Thyroid gland (tissue), 4 donors: ENCODE measurements around the gene PARVB. TPM values are rescaled to one million over a fixed set of nuclear protein-coding genes. Genes with fewer than 3 reads are reported as not detected.

Experiments used
- DNase-seq, 2 donors: peaks; one replicate each; pipeline ENCODE4 v3.0.0-alpha.2; 2019
- H3K27ac ChIP-seq, 3 donors: fragments of 200-600 bp; sonication (generic); 1 replicate in 2 of 3; 2 replicates in 1 of 3; pipeline ENCODE4 v1.5.1; 2016 to 2019; ENCODE audit warnings: mild to moderate bottlenecking in 1 of 3, moderate library complexity in 1 of 3
- H3K27me3 ChIP-seq: fragments of 200-600 bp; sonication (generic); one replicate; pipeline ENCODE4 v1.5.1; 2019
- H3K36me3 ChIP-seq, 2 donors: fragments of 200-600 bp; sonication (generic); one replicate each; pipeline ENCODE4 v1.5.1; 2016 to 2019
- H3K4me1 ChIP-seq, 2 donors: fragments of 200-600 bp; sonication (generic); one replicate each; pipeline ENCODE4 v1.5.1; 2017 to 2019
- H3K4me3 ChIP-seq, 3 donors: fragments of 200-600 bp; sonication (generic); replicated peaks in 1 of 3; 1 replicate in 2 of 3; 2 replicates in 1 of 3; pipeline ENCODE4 v1.5.1; 2016; ENCODE audit warnings: mild to moderate bottlenecking in 1 of 3
- H3K9me3 ChIP-seq: fragments of 200-600 bp; sonication (generic); one replicate; pipeline ENCODE4 v1.5.1; 2017
- CTCF ChIP-seq, 6 experiments: fragments of 200-600 bp in 3 of 6; fragments of 450-650 bp in 3 of 6; sonication (generic) in 3 of 6; IDR thresholded peaks; one replicate each; pipeline ENCODE4 v1.5.1; 2016 to 2019; ENCODE audit warnings: antibody characterized with exemption in 6 of 6, mild to moderate bottlenecking in 2 of 6, inconsistent platforms in 1 of 6, moderate library complexity in 1 of 6
- POLR2A ChIP-seq, 2 donors: fragments of 450-650 bp; IDR thresholded peaks; one replicate each; pipeline ENCODE4 v1.6.1; 2017; ENCODE audit warnings: antibody characterized with exemption in 2 of 2, mild to moderate bottlenecking in 2 of 2, moderate library complexity in 1 of 2
- WGBS, 2 donors: methylation state at CpG; one replicate each; pipeline ENCODE4 v1.1.5; 2017; 5-methylcytosine and 5-hydroxymethylcytosine counted together
- intact Hi-C: fragments of 100-400 bp; cut with DNase I; formaldehyde crosslinking; loops from one replicate; pipeline ENCODE4 v1.15.1; 2023
- total RNA-seq, 4 donors: library from RNA; depleted of rRNA; stranded (reverse); fragments of >200 nt; gene quantifications; one replicate each; pipeline ENCODE4 v1.2.3, GENCODE V29; 2016

The PARVB gene
- total RNA-seq, 4 donors from 2014 or later, result 6.7 to 34.9 (median 11.0) TPM

GRCh38 chr22:44159221-44159620 lies 135.1 kb downstream of the PARVB start:
- Histone ChIP-seq H3K9me3 (no peaks in the 10 kb centered on the region), H3K36me3 (no peaks in the 10 kb centered on the region), H3K4me1 (peaks cover 21 to 27% of the 10 kb centered on the region in 2 donors), H3K27me3 (no peaks in the 10 kb centered on the region), H3K4me3 (no peak overlapping the region), H3K27ac (no peak overlapping the region)
- TF ChIP-seq POLR2A (IDR thresholded peaks at IDR 0.05) (no peak), CTCF (IDR thresholded peaks at IDR 0.05) (no peak)
- DNase-seq, result no peak
- 85 to 90% methylated on average over 5 to 7 of the region's 7 CpGs for WGBS, 2 donors
- intact Hi-C loops, result no loop called here

GRCh38 chr22:44159811-44160210 lies 135.7 kb downstream of the PARVB start:
- H3K36me3 ChIP-seq, result no peaks in the 10 kb centered on the region
- H3K27ac ChIP-seq, result no peak overlapping the region
- no peaks in the 10 kb centered on the region for H3K9me3 ChIP-seq
- TF ChIP-seq POLR2A (IDR thresholded peaks at IDR 0.05) (no peak), CTCF (IDR thresholded peaks at IDR 0.05) (no peak)
- intact Hi-C loops, result no loop called here
- WGBS, 2 donors, result 88 to 92% methylated on average over 7 of the region's 7 CpGs
- DNase-seq, result no peak
- no peaks in the 10 kb centered on the region for H3K27me3 ChIP-seq
- H3K4me1 ChIP-seq, result peaks cover 22 to 33% of the 10 kb centered on the region in 2 donors
- H3K4me3 ChIP-seq, result no peak overlapping the region

- Histone ChIP-seq H3K36me3 (no peaks in the 10 kb centered on the region), H3K27ac (no peak overlapping the region), H3K27me3 (no peaks in the 10 kb centered on the region), H3K4me1 (peaks cover 22 to 35% of the 10 kb centered on the region in 2 donors), H3K4me3 (no peak overlapping the region), H3K9me3 (no peaks in the 10 kb centered on the region)
- no peak for DNase-seq
- TF ChIP-seq POLR2A (IDR thresholded peaks at IDR 0.05) (no peak), CTCF (IDR thresholded peaks at IDR 0.05) (no peak)
- intact Hi-C loops, result no loop called here
- 79 to 86% methylated on average over 5 of the region's 5 CpGs for WGBS, 2 donors
These were observed 136.3 kb downstream of the PARVB start for GRCh38 chr22:44160421-44160820.

- peaks cover 22 to 35% of the 10 kb centered on the region in 2 donors for H3K4me1 ChIP-seq
- no peaks in the 10 kb centered on the region for H3K27me3 ChIP-seq
- H3K4me3 ChIP-seq, result no peak overlapping the region
- H3K9me3 ChIP-seq, result no peaks in the 10 kb centered on the region
- H3K27ac ChIP-seq, result no peak overlapping the region
- no peak for DNase-seq
- TF ChIP-seq CTCF (IDR thresholded peaks at IDR 0.05) (no peak), POLR2A (IDR thresholded peaks at IDR 0.05) (no peak)
- intact Hi-C loops, result no loop called here
- WGBS, 2 donors, result 96 to 98% methylated on average over 11 of the region's 11 CpGs
- no peaks in the 10 kb centered on the region for H3K36me3 ChIP-seq
These were observed 137.6 kb downstream of the PARVB start for GRCh38 chr22:44161673-44162072.

GRCh38 chr22:44162960-44163359 lies 138.9 kb downstream of the PARVB start:
- no peaks in the 10 kb centered on the region for H3K36me3 ChIP-seq
- DNase-seq, result no peak
- H3K9me3 ChIP-seq, result no peaks in the 10 kb centered on the region
- intact Hi-C loops, result no loop called here
- peaks cover 21 to 34% of the 10 kb centered on the region in 2 donors for H3K4me1 ChIP-seq
- TF ChIP-seq POLR2A (IDR thresholded peaks at IDR 0.05), result no peak
- TF ChIP-seq CTCF (IDR thresholded peaks at IDR 0.05), result no peak
- no peak overlapping the region for H3K4me3 ChIP-seq
- no peaks in the 10 kb centered on the region for H3K27me3 ChIP-seq
- no peak overlapping the region for H3K27ac ChIP-seq
- 97 to 98% methylated on average over 13 of the region's 13 CpGs for WGBS, 2 donors
